Esophagus muscularis mucosa (tissue), 3 donors: Measurements from ENCODE around the gene CREB3.
A peak's percentile ranks its signal among the peaks of the same experiment; 100 is the strongest.

Source experiments
- POLR2AphosphoS5 ChIP-seq, 2 donors: sonication (generic); formaldehyde crosslinking; IDR thresholded peaks; one replicate each; pipeline ENCODE4 v1.6.1; 2017; ENCODE audit warnings: antibody characterized with exemption in 2 of 2
- TF ChIP-seq, protein P1 (sequence below), 3 experiments: fragments of 200-600 bp in 2 of 3; fragments of 450-650 bp in 1 of 3; sonication (generic) in 2 of 3; IDR thresholded peaks; one replicate each; pipeline ENCODE4 v1.5.1; 2017 to 2019; ENCODE audit warnings: antibody characterized with exemption in 3 of 3, mild to moderate bottlenecking in 2 of 3, moderate library complexity in 1 of 3

DNA sequence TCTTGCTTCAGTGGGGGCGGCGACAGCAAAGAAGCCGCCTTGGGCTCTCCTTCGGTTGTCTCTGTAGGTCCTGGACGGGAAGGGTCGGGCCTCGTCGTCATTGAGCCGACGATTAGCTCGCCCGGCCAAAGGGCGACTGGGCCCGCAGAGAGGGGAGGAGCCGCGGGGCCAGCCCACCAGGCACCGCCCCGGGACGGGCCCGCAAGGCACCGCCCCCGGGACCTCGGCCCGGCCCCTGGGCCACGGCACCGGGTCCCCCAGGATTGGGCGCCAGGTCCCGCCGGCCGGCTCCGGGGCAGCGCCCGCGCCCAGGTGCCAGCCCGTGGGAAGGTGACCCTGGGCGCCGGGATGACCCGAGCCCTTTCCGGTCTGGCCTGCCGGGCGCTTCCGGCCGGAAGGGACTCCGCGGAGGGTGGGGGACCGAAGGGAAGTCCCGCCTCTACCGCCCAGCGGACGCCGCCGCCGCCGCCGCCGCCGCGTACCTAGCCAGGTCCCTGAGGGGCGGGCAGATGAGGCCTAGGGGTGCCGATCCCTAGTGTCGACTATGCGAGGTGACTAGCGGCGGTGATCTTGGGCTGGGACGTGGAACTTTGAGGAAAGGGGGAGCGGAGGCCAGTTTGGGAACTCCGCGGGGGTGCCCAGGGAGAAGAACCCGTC lies 16.5 kb downstream of the CREB3 start, which contains the start of the genes GBA2 and RGP1:
- TF ChIP-seq, protein P1, sequence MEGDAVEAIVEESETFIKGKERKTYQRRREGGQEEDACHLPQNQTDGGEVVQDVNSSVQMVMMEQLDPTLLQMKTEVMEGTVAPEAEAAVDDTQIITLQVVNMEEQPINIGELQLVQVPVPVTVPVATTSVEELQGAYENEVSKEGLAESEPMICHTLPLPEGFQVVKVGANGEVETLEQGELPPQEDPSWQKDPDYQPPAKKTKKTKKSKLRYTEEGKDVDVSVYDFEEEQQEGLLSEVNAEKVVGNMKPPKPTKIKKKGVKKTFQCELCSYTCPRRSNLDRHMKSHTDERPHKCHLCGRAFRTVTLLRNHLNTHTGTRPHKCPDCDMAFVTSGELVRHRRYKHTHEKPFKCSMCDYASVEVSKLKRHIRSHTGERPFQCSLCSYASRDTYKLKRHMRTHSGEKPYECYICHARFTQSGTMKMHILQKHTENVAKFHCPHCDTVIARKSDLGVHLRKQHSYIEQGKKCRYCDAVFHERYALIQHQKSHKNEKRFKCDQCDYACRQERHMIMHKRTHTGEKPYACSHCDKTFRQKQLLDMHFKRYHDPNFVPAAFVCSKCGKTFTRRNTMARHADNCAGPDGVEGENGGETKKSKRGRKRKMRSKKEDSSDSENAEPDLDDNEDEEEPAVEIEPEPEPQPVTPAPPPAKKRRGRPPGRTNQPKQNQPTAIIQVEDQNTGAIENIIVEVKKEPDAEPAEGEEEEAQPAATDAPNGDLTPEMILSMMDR (IDR thresholded peaks at IDR 0.05), result no peak
- peak; percentile 81 to 92 for TF ChIP-seq POLR2AphosphoS5 (IDR thresholded peaks at IDR 0.05)
